MM.1S (cell line): ENCODE measurements around the gene C6.

Source experiments
- DNase-seq: peaks from one replicate; pipeline ENCODE4 v3.0.0-alpha.2; 2015
- H2AFZ ChIP-seq: fragments of 300-600 bp; sonication (generic); 2 replicates; pipeline ENCODE4 v1.6.0; 2016; ENCODE audit warnings: antibody characterized with exemption, low read length
- H3F3A ChIP-seq: fragments of 300-600 bp; sonication (generic); 2 replicates; pipeline ENCODE4 v1.6.1; 2016; ENCODE audit warnings: mild to moderate bottlenecking, antibody characterized with exemption, low read length, moderate library complexity, mixed read lengths; ENCODE audit not compliant: insufficient read depth
- H3K27ac ChIP-seq: fragments of 300-600 bp; sonication (generic); 2 replicates; pipeline ENCODE4 v1.5.1; 2016; ENCODE audit warnings: mild to moderate bottlenecking, low read length
- H3K27me3 ChIP-seq: fragments of 300-600 bp; sonication (generic); replicated peaks from 2 replicates; pipeline ENCODE4 v1.6.0; 2016; ENCODE audit warnings: low read length; ENCODE audit not compliant: insufficient read depth
- H3K36me3 ChIP-seq: fragments of 300-600 bp; sonication (generic); replicated peaks from 2 replicates; pipeline ENCODE4 v1.6.1; 2016; ENCODE audit warnings: mild to moderate bottlenecking, low read length, mixed read lengths; ENCODE audit not compliant: insufficient read depth
- H3K4me1 ChIP-seq: fragments of 300-600 bp; sonication (generic); 2 replicates; pipeline ENCODE4 v1.6.1; 2016; ENCODE audit warnings: low read length, mixed read lengths
- H3K4me2 ChIP-seq: fragments of 300-600 bp; sonication (generic); 2 replicates; pipeline ENCODE4 v1.6.0; 2016; ENCODE audit warnings: low read depth, low read length
- H3K4me3 ChIP-seq: fragments of 300-600 bp; sonication (generic); 2 replicates; pipeline ENCODE4 v1.5.1; 2016; ENCODE audit warnings: low read length, mixed read lengths
- H3K79me2 ChIP-seq: fragments of 300-600 bp; sonication (generic); 2 replicates; pipeline ENCODE4 v1.6.1; 2016; ENCODE audit warnings: mixed run types, low read length, mixed read lengths
- H3K9ac ChIP-seq: fragments of 300-600 bp; sonication (generic); 2 replicates; pipeline ENCODE4 v1.6.1; 2016; ENCODE audit warnings: low read length, mixed read lengths
- H3K9me2 ChIP-seq: fragments of 300-600 bp; sonication (generic); replicated peaks from 2 replicates; pipeline ENCODE4 v1.6.1; 2016; ENCODE audit warnings: mild to moderate bottlenecking, low read length, mixed read lengths; ENCODE audit not compliant: insufficient read depth
- H3K9me3 ChIP-seq: fragments of 300-600 bp; sonication (generic); replicated peaks from 2 replicates; pipeline ENCODE4 v1.6.1; 2016; ENCODE audit warnings: mild to moderate bottlenecking, low read length, mixed read lengths; ENCODE audit not compliant: insufficient read depth
- H4K20me1 ChIP-seq: fragments of 300-600 bp; sonication (generic); 2 replicates; pipeline ENCODE4 v1.6.1; 2016; ENCODE audit warnings: mild to moderate bottlenecking, low read length, moderate library complexity, mixed read lengths; ENCODE audit not compliant: insufficient read depth
- CTCF ChIP-seq: fragments of 300-600 bp; sonication (generic); IDR thresholded peaks from 2 replicates; pipeline ENCODE4 v1.5.1; 2016; ENCODE audit warnings: antibody characterized with exemption, low read length, mixed read lengths
- EZH2 ChIP-seq: fragments of 300-600 bp; sonication (generic); optimal IDR thresholded peaks from 2 replicates; pipeline ENCODE3; 2017; ENCODE audit warnings: low read depth, mild to moderate bottlenecking, antibody characterized with exemption, low read length, mixed read lengths
- EZH2phosphoT487 ChIP-seq: fragments of 300-600 bp; sonication (generic); IDR thresholded peaks from 2 replicates; pipeline ENCODE4 v1.6.1; 2018; ENCODE audit warnings: antibody characterized with exemption, low read length

Gene C6

GRCh38 chr5:41213340-41213739, at the start of gene C6:
C6 (minus strand) TSS chr5:41213532; CDS start chr5:41203230, 10,302 bp downstream.
- H3K4me3 ChIP-seq = no peak within 1 kb of the TSS
- no peaks in the 10 kb centered on the region for H3K9me3 ChIP-seq
- no peaks in the 10 kb centered on the region for H3F3A ChIP-seq
- no peak within 1 kb of the TSS for H3K27ac ChIP-seq
- no peaks in the 10 kb centered on the region for H3K36me3 ChIP-seq
- no peaks in the 10 kb centered on the region for H3K9me2 ChIP-seq
- no peaks in the 10 kb centered on the region for H4K20me1 ChIP-seq
- no peak within 1 kb of the TSS for H2AFZ ChIP-seq
- no peaks in the 10 kb centered on the region for H3K4me1 ChIP-seq
- H3K27me3 ChIP-seq = no peaks in the 10 kb centered on the region
- H3K79me2 ChIP-seq = no peaks in the 10 kb centered on the region
- H3K9ac ChIP-seq = no peak within 1 kb of the TSS
- TF ChIP-seq CTCF (no peak), EZH2 (no peak), EZH2phosphoT487 (no peak)
- no peak within 1 kb of the TSS for H3K4me2 ChIP-seq
- no peak for DNase-seq

GRCh38 chr5:41256400-41256799, 43.1 kb upstream of the C6 start:
- TF ChIP-seq EZH2phosphoT487 (no peak), EZH2 (no peak), CTCF (no peak)

GRCh38 chr5:41253109-41253508, 39.8 kb upstream of the C6 start:
- no peaks in the 10 kb centered on the region for H3K4me1 ChIP-seq
- no peak overlapping the region for H3K9ac ChIP-seq
- H3F3A ChIP-seq = no peaks in the 10 kb centered on the region
- no peaks in the 10 kb centered on the region; the same call in 1 of the 2 replicates for H3K9me3 ChIP-seq
- no peaks in the 10 kb centered on the region for H3K27me3 ChIP-seq
- H3K27ac ChIP-seq = no peak overlapping the region
- no peaks in the 10 kb centered on the region for H4K20me1 ChIP-seq
- no peaks in the 10 kb centered on the region for H3K79me2 ChIP-seq
- no peak overlapping the region for H3K4me3 ChIP-seq
- no peak overlapping the region for H2AFZ ChIP-seq
- TF ChIP-seq CTCF (no peak), EZH2phosphoT487 (no peak), EZH2 (no peak)
- no peak for DNase-seq
- no peaks in the 10 kb centered on the region for H3K9me2 ChIP-seq
- H3K4me2 ChIP-seq = no peak overlapping the region
- no peaks in the 10 kb centered on the region for H3K36me3 ChIP-seq

More at GRCh38 chr5:41256400-41256799, 43.1 kb upstream of the C6 start:
- Histone ChIP-seq H3F3A (no peaks in the 10 kb centered on the region), H3K9me3 (no peaks in the 10 kb centered on the region), H3K79me2 (no peaks in the 10 kb centered on the region), H3K9me2 (no peaks in the 10 kb centered on the region), H3K27me3 (no peaks in the 10 kb centered on the region), H2AFZ (no peak overlapping the region), H3K4me2 (no peak overlapping the region), H3K9ac (no peak overlapping the region), H3K27ac (no peak overlapping the region), H4K20me1 (no peaks in the 10 kb centered on the region), H3K4me3 (no peak overlapping the region), H3K4me1 (no peaks in the 10 kb centered on the region), H3K36me3 (no peaks in the 10 kb centered on the region)
- DNase-seq = no peak
